Fibroblast of lung (primary cell): ENCODE results near the gene HDHD5. TPM values are rescaled to one million over a fixed set of nuclear protein-coding genes. Genes with fewer than 3 reads are reported as not detected.

Source experiments
- DNase-seq, 2 donors: peaks; one replicate each; pipeline versions ENCODE4 v3.0.0 to v3.0.0-alpha.2; 2010; ENCODE audit warnings: low read depth in 2 of 2
- H2AFZ ChIP-seq: 2 replicates; pipeline ENCODE4 v1.5.1; 2012; ENCODE audit warnings: low read length, control low read depth, inconsistent platforms
- H3K27ac ChIP-seq: 2 replicates; pipeline ENCODE4 v1.5.1; 2011; ENCODE audit warnings: low read length, control low read depth; ENCODE audit not compliant: insufficient read depth
- H3K27me3 ChIP-seq: 2 replicates; pipeline ENCODE4 v1.5.1; 2011; ENCODE audit warnings: mild to moderate bottlenecking, low read length; ENCODE audit not compliant: control insufficient read depth, insufficient read depth
- H3K36me3 ChIP-seq: 2 replicates; pipeline ENCODE4 v1.5.1; 2011; ENCODE audit warnings: low read length; ENCODE audit not compliant: control insufficient read depth, insufficient read depth
- H3K4me1 ChIP-seq: 2 replicates; pipeline ENCODE4 v1.5.1; 2011; ENCODE audit warnings: low read length; ENCODE audit not compliant: control insufficient read depth, insufficient read depth; ENCODE audit errors: extremely low read depth
- H3K4me2 ChIP-seq: 2 replicates; pipeline ENCODE4 v1.5.1; 2011; ENCODE audit warnings: low read length, control low read depth; ENCODE audit not compliant: insufficient read depth; ENCODE audit errors: extremely low read depth
- H3K4me3 ChIP-seq, 4 experiments: fragments of 200-600 bp in 1 of 4; sonication (generic) in 1 of 4; replicated peaks in 1 of 4; 2 replicates each; pipeline ENCODE4 v1.5.1; 2011 to 2016; ENCODE audit warnings: low read length in 4 of 4, low read depth in 3 of 4, mild to moderate bottlenecking in 3 of 4, control low read depth in 2 of 4, inconsistent platforms in 1 of 4, mixed read lengths in 1 of 4; ENCODE audit not compliant: insufficient read depth in 1 of 4; ENCODE audit errors: control extremely low read depth in 1 of 4
- H3K79me2 ChIP-seq: 2 replicates; pipeline ENCODE4 v1.5.1; 2012; ENCODE audit warnings: mild to moderate bottlenecking, low read length, inconsistent platforms; ENCODE audit not compliant: control insufficient read depth, insufficient read depth
- H3K9ac ChIP-seq: 2 replicates; pipeline ENCODE4 v1.5.1; 2011; ENCODE audit warnings: mild to moderate bottlenecking, low read length, control low read depth; ENCODE audit not compliant: insufficient read depth
- H3K9me3 ChIP-seq: 2 replicates; pipeline ENCODE4 v1.5.1; 2012; ENCODE audit warnings: low read depth, low read length; ENCODE audit not compliant: control insufficient read depth, insufficient read depth
- H4K20me1 ChIP-seq: 2 replicates; pipeline ENCODE4 v1.5.1; 2011; ENCODE audit warnings: low read length; ENCODE audit not compliant: control insufficient read depth, insufficient read depth; ENCODE audit errors: extremely low read depth
- EZH2 ChIP-seq: IDR thresholded peaks from 2 replicates; pipeline ENCODE4 v1.5.1; 2012; ENCODE audit warnings: low read length, control low read depth, mild to moderate bottlenecking; ENCODE audit errors: missing control alignments
- polyA plus RNA-seq, 2 donors: library from polyadenylated mRNA; depleted of rRNA in 1 of 2; stranded (reverse) in 1 of 2; unstranded in 1 of 2; fragments of >200 nt; gene quantifications; 2 replicates each; pipeline ENCODE4 v1.2.1, GENCODE V29; 2011 to 2012; ENCODE audit warnings: missing spikeins in 1 of 2
- total RNA-seq: library from RNA; depleted of rRNA; stranded (reverse); fragments of >200 nt; gene quantifications from 2 replicates; pipeline ENCODE4 v1.2.1, GENCODE V29; 2014
- TF ChIP-seq, protein P1 (sequence below), 2 donors: IDR thresholded peaks in 1 of 2; conservative IDR thresholded peaks in 1 of 2; 1 replicate in 1 of 2; 2 replicates in 1 of 2; pipeline ENCODE4 v1.5.1; 2011 to 2012; ENCODE audit warnings: low read length in 2 of 2, control low read depth in 1 of 2, inconsistent platforms in 1 of 2, low read depth in 1 of 2, mild to moderate bottlenecking in 1 of 2

Gene HDHD5
- total and polyA plus RNA-seq, 2 donors (not counting 1 experiment from before 2014, with no cell fraction given), result 16.2 to 20.9 TPM

DNA sequence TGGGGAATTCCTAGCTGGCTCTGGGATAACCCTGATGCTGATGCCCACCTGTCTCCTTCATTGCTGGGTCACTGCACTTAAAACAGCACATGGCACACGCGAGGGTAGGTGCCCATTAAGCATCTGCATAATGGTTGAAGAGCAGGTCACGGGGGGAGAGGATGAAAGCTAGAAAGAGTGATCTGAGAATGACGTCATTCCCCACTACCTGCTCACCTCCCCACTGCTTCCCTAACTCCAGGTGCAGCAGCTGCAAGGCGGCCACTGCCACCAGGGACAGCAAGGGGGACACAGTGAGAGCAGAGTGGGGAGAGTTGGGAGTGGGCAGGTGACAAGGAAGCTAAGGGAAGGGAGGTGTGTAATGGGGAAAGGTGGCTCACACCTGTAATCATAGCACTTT, 33.1 kb upstream of the HDHD5 start:
- no peaks in the 10 kb centered on the region for H3K27me3 ChIP-seq
- no peaks in the 10 kb centered on the region for H3K36me3 ChIP-seq
- no peak for DNase-seq
- H3K4me2 ChIP-seq, result no peak overlapping the region
- H3K4me1 ChIP-seq, result peaks cover 7% of the 10 kb centered on the region
- H3K27ac ChIP-seq, result no peak overlapping the region
- no peak overlapping the region for H2AFZ ChIP-seq
- H3K9me3 ChIP-seq, result no peaks in the 10 kb centered on the region
- no peak overlapping the region for H3K4me3 ChIP-seq
- TF ChIP-seq, protein P1, sequence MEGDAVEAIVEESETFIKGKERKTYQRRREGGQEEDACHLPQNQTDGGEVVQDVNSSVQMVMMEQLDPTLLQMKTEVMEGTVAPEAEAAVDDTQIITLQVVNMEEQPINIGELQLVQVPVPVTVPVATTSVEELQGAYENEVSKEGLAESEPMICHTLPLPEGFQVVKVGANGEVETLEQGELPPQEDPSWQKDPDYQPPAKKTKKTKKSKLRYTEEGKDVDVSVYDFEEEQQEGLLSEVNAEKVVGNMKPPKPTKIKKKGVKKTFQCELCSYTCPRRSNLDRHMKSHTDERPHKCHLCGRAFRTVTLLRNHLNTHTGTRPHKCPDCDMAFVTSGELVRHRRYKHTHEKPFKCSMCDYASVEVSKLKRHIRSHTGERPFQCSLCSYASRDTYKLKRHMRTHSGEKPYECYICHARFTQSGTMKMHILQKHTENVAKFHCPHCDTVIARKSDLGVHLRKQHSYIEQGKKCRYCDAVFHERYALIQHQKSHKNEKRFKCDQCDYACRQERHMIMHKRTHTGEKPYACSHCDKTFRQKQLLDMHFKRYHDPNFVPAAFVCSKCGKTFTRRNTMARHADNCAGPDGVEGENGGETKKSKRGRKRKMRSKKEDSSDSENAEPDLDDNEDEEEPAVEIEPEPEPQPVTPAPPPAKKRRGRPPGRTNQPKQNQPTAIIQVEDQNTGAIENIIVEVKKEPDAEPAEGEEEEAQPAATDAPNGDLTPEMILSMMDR (conservative IDR thresholded peaks at IDR 0.05 in 1 of 2, IDR thresholded peaks at IDR 0.05 in 1 of 2; ENCODE audit: low read depth in 1 of 2, low read length in 2 of 2), result no peak
- no peaks in the 10 kb centered on the region for H4K20me1 ChIP-seq
- no peak overlapping the region for H3K9ac ChIP-seq
- no peaks in the 10 kb centered on the region for H3K79me2 ChIP-seq

DNA sequence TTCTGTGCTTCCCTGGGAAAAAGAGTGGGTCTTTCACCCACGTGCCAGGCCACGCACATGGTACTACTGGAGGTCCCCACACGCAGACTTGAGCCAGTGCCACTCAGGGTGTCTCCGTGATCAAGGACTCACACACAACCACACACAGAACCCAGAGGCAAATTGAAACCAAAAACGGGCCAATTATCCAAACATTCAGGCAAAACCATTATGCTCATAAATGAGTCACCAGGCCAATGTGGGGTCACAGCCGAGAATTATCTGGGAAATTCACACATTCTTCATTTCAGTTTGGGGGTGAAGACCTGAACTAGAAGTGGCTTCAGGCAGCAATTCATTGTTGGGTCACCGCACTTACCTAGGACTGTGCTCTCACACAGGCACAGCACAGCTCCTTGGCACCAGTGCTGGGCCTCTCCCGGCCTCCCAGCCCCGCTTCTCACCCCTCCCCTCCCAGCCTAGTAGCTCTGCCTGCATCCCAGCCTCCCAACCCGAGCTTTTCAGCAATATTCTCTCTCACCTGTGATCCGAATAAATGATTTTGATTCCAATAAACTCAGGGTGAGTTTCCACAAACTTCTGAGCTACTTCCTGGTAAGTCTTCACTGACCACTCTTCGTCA, 32.2 kb upstream of the HDHD5 start:
- H3K27ac ChIP-seq, result no peak overlapping the region
- no peaks in the 10 kb centered on the region for H4K20me1 ChIP-seq
- H3K4me3 ChIP-seq, result no peak overlapping the region
- peak overlapping the region; percentile 33 for H2AFZ ChIP-seq
- DNase-seq, result peak; percentile 53 to 69
- no peaks in the 10 kb centered on the region for H3K27me3 ChIP-seq
- no peaks in the 10 kb centered on the region for H3K9me3 ChIP-seq
- TF ChIP-seq EZH2, result no peak
- TF ChIP-seq, protein P1 (conservative IDR thresholded peaks at IDR 0.05 in 1 of 2, IDR thresholded peaks at IDR 0.05 in 1 of 2; ENCODE audit: low read depth in 1 of 2, low read length in 2 of 2), result no peak
- peak overlapping the region; percentile 71 for H3K4me2 ChIP-seq
- no peak overlapping the region for H3K9ac ChIP-seq
- peaks cover 7% of the 10 kb centered on the region for H3K4me1 ChIP-seq
- no peaks in the 10 kb centered on the region for H3K36me3 ChIP-seq
- H3K79me2 ChIP-seq, result no peaks in the 10 kb centered on the region

DNA sequence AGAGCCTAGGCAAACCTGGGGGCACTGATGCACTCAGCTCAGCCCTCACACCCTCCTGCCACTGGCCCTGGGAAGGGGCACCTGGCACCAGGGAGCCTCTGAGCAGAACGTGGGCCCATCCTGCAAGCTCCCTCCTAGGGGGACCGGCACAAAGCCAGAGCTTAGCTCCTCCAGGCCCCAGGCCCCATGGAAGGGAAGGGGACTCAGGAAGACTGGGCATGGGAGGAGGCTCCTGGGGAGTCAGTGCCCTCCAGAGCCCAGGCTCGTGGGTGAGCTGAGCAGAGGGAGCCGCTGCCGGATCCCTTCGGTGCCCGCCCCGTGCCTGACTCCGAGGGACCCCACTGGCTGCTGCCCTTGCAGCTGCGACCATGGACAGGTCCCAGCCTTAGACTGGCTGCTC, 31.6 kb upstream of the HDHD5 start:
- Histone ChIP-seq H3K27ac (no peak overlapping the region), H3K4me3 (no peak overlapping the region), H4K20me1 (no peaks in the 10 kb centered on the region), H3K36me3 (no peaks in the 10 kb centered on the region), H3K79me2 (no peaks in the 10 kb centered on the region), H3K4me1 (peaks cover 7% of the 10 kb centered on the region), H3K9me3 (no peaks in the 10 kb centered on the region), H3K9ac (no peak overlapping the region), H3K4me2 (no peak overlapping the region), H2AFZ (no peak overlapping the region), H3K27me3 (no peaks in the 10 kb centered on the region)
- TF ChIP-seq EZH2, result no peak
- TF ChIP-seq, protein P1 (conservative IDR thresholded peaks at IDR 0.05 in 1 of 2, IDR thresholded peaks at IDR 0.05 in 1 of 2; ENCODE audit: low read depth in 1 of 2, low read length in 2 of 2), result no peak
- DNase-seq, result no peak
